ENCODE measurements around the gene PLEKHA7. TPM values are rescaled to one million over a fixed set of nuclear protein-coding genes. Genes with fewer than 3 reads are reported as not detected.
"Not testable (repeated sequence)": the region's sequence is repeated elsewhere in the genome, so short reads cannot be mapped to it uniquely, and the experiment has no call there.

PLEKHA7 gene
- polyA plus RNA-seq, 4 donors, result 42.2 to 54.4 (median 48.1) TPM

GRCh38 chr11:16921668-16922067 is 92.5 kb downstream of the PLEKHA7 start:
- no peak for DNase-seq (ENCODE audit: low read depth in 4 of 4, low spot score in 3 of 4)

GRCh38 chr11:16921019-16921418 is 93.2 kb downstream of the PLEKHA7 start:
- no peak for DNase-seq (ENCODE audit: low read depth in 4 of 4, low spot score in 3 of 4)

GRCh38 chr11:16920559-16920958 is 93.7 kb downstream of the PLEKHA7 start:
- DNase-seq (ENCODE audit: low read depth in 4 of 4, low spot score in 3 of 4), result no peak

- peak in 1 of 4 donors; percentile 58 for DNase-seq (ENCODE audit: low read depth in 4 of 4, low spot score in 3 of 4)
Measured at GRCh38 chr11:16918543-16919182, 95.6 kb downstream of the PLEKHA7 start.

- no peak for DNase-seq (ENCODE audit: low read depth in 4 of 4, low spot score in 3 of 4)
Measured at GRCh38 chr11:16917941-16918340, 96.3 kb downstream of the PLEKHA7 start.

GRCh38 chr11:16912692-16913111 is 101.5 kb downstream of the PLEKHA7 start:
- DNase-seq (ENCODE audit: low read depth in 4 of 4, low spot score in 3 of 4), result no peak

- no peak for DNase-seq (ENCODE audit: low read depth in 4 of 4, low spot score in 3 of 4)
Measured at GRCh38 chr11:16911658-16912057, 102.6 kb downstream of the PLEKHA7 start.

- no peak for DNase-seq (ENCODE audit: low read depth in 4 of 4, low spot score in 3 of 4)
Measured at GRCh38 chr11:16911186-16911585, 103.0 kb downstream of the PLEKHA7 start.

- DNase-seq (ENCODE audit: low read depth in 4 of 4, low spot score in 3 of 4), result no peak
Measured at GRCh38 chr11:16909359-16910035, 104.7 kb downstream of the PLEKHA7 start.

- DNase-seq (ENCODE audit: low read depth in 4 of 4, low spot score in 3 of 4), result no peak
Measured at GRCh38 chr11:16905375-16905774, 108.8 kb downstream of the PLEKHA7 start.

- DNase-seq (ENCODE audit: low read depth in 4 of 4, low spot score in 3 of 4), result not testable (repeated sequence)
Measured at GRCh38 chr11:16904761-16905160, 109.5 kb downstream of the PLEKHA7 start.

- DNase-seq (ENCODE audit: low read depth in 4 of 4, low spot score in 3 of 4), result no peak
Measured at GRCh38 chr11:16902781-16903378, 111.3 kb downstream of the PLEKHA7 start.

- no peak for DNase-seq (ENCODE audit: low read depth in 4 of 4, low spot score in 3 of 4)
Measured at GRCh38 chr11:16902182-16902581, 112.0 kb downstream of the PLEKHA7 start.

GRCh38 chr11:16900491-16900890 is 113.7 kb downstream of the PLEKHA7 start:
- DNase-seq (ENCODE audit: low read depth in 4 of 4, low spot score in 3 of 4), result no peak

- no peak for DNase-seq (ENCODE audit: low read depth in 4 of 4, low spot score in 3 of 4)
Measured at GRCh38 chr11:16899708-16900303, 114.4 kb downstream of the PLEKHA7 start.

GRCh38 chr11:16898274-16898985 is 115.8 kb downstream of the PLEKHA7 start:
- DNase-seq (ENCODE audit: low read depth in 4 of 4, low spot score in 3 of 4), result no peak

GRCh38 chr11:16897470-16898061 is 116.6 kb downstream of the PLEKHA7 start:
- no peak for DNase-seq (ENCODE audit: low read depth in 4 of 4, low spot score in 3 of 4)

- DNase-seq (ENCODE audit: low read depth in 4 of 4, low spot score in 3 of 4), result no peak
Measured at GRCh38 chr11:16896729-16897469, 117.3 kb downstream of the PLEKHA7 start.

GRCh38 chr11:16895306-16895705 is 118.9 kb downstream of the PLEKHA7 start:
- no peak for DNase-seq (ENCODE audit: low read depth in 4 of 4, low spot score in 3 of 4)

Measured in right renal pelvis (tissue), 4 donors.